HepG2 (cell line): ENCODE results near the gene BABAM2. TPM values are rescaled to one million over a fixed set of nuclear protein-coding genes. Genes with fewer than 3 reads are reported as not detected.

ENCODE experiments used
- ATAC-seq: fragments of 200-7000 bp; cut with Tn5 transposase; 3 replicates; pipeline ENCODE4 v1.9.1; 2020; ENCODE audit warnings: mild to moderate bottlenecking, moderate library complexity
- BruUV-seq: library from RNA; stranded (reverse); fragments of 400-500 nt; replicated peaks from 2 replicates; lab custom pipeline; 2021; lab: Mats Ljungman, UMichigan
- CTCF ChIA-PET: fragments of 300-600 bp; formaldehyde crosslinking; extraction: SDS; loops from one replicate; lab custom pipeline; 2021; ENCODE audit warnings: low total read pairs, inconsistent platforms, low intra/inter-chr PET ratio; lab: Yijun Ruan, JAX
- POLR2A ChIA-PET: fragments of 350-600 bp; sonication (Branson Sonifier 250); formaldehyde crosslinking; loops from one replicate; lab custom pipeline; 2020; ENCODE audit warnings: antibody characterized with exemption, inconsistent platforms; lab: Yijun Ruan, JAX
- DNase-seq: peaks from one replicate; pipeline ENCODE4 v3.0.0-alpha.2; 2015; ENCODE audit warnings: low spot score
- FAIRE-seq: peaks from 3 replicates; lab custom pipeline; 2011; peaks lifted over from hg19 to GRCh38; lab: Jason Lieb, UNC
- H2AFZ ChIP-seq: one replicate; pipeline ENCODE4 v1.6.1; 2011; ENCODE audit warnings: low read length, inconsistent platforms
- H3K27ac ChIP-seq: fragments of 300-600 bp; 3 replicates; pipeline ENCODE4 v1.8.0; 2011; ENCODE audit warnings: mixed run types, mild to moderate bottlenecking, mixed read lengths, low read length, inconsistent platforms; ENCODE audit not compliant: insufficient read depth; ENCODE audit errors: extremely low read length
- H3K27me3 ChIP-seq, 2 experiments: fragments of 200-600 bp in 1 of 2; 2 replicates in 1 of 2; 3 replicates in 1 of 2; pipeline versions ENCODE4 v1.6.0 to v1.8.0; 2011; ENCODE audit warnings: low read length in 2 of 2, mild to moderate bottlenecking in 2 of 2, moderate library complexity in 2 of 2, inconsistent platforms in 1 of 2; ENCODE audit not compliant: insufficient read depth in 2 of 2, control insufficient read depth in 1 of 2
- H3K36me3 ChIP-seq, 2 experiments: fragments of 200-600 bp in 1 of 2; replicated peaks in 1 of 2; 2 replicates in 1 of 2; 3 replicates in 1 of 2; pipeline versions ENCODE4 v1.5.1 to v1.8.0; 2011; ENCODE audit warnings: low read length in 2 of 2, inconsistent platforms in 1 of 2; ENCODE audit not compliant: insufficient read depth in 2 of 2, control insufficient read depth in 1 of 2
- H3K4me1 ChIP-seq: 2 replicates; pipeline ENCODE4 v1.5.1; 2012; ENCODE audit warnings: low read length, inconsistent platforms; ENCODE audit not compliant: insufficient read depth
- H3K4me2 ChIP-seq: 2 replicates; pipeline ENCODE4 v1.6.0; 2011; ENCODE audit warnings: low read depth, low read length, inconsistent platforms
- H3K4me3 ChIP-seq, 3 experiments: fragments of 200-600 bp in 1 of 3; sonication (generic), shearing (Covaris generic) in 1 of 3; replicated peaks in 1 of 3; 2 replicates each; pipeline ENCODE4 v1.5.1; 2011 to 2016; ENCODE audit warnings: low read length in 3 of 3, inconsistent platforms in 2 of 3, low read depth in 2 of 3, mild to moderate bottlenecking in 2 of 3, control low read depth in 1 of 3, mixed read lengths in 1 of 3; ENCODE audit not compliant: insufficient read depth in 1 of 3
- H3K79me2 ChIP-seq: one replicate; pipeline ENCODE4 v1.6.1; 2011; ENCODE audit warnings: low read length, inconsistent platforms; ENCODE audit not compliant: insufficient read depth
- H3K9ac ChIP-seq: 2 replicates; pipeline ENCODE4 v1.6.0; 2011; ENCODE audit warnings: mild to moderate bottlenecking, low read depth, low read length, inconsistent platforms; ENCODE audit not compliant: insufficient read depth
- H3K9me3 ChIP-seq: 2 replicates; pipeline ENCODE4 v1.5.1; 2012; ENCODE audit warnings: mild to moderate bottlenecking, low read length
- H4K20me1 ChIP-seq: 2 replicates; pipeline ENCODE4 v1.6.0; 2011; ENCODE audit warnings: inconsistent platforms, mild to moderate bottlenecking, low read length, moderate library complexity; ENCODE audit not compliant: insufficient read depth
- DMAP1 ChIP-seq: IDR thresholded peaks from 2 replicates; pipeline ENCODE4 v1.6.1; 2016
- EEA1 ChIP-seq: sonication (generic); formaldehyde crosslinking; IDR thresholded peaks from 2 replicates; pipeline ENCODE4 v1.5.1; 2020; ENCODE audit warnings: mild to moderate bottlenecking, missing genetic modification reagents, borderline replicate concordance
- ESRRA ChIP-seq: sonication (generic); formaldehyde crosslinking; IDR thresholded peaks from 2 replicates; pipeline ENCODE4 v1.5.1; 2020; ENCODE audit warnings: mild to moderate bottlenecking, low read depth, missing genetic modification reagents
- GABPB1 ChIP-seq: IDR thresholded peaks from 2 replicates; pipeline ENCODE4 v1.6.1; 2016; ENCODE audit warnings: mild to moderate bottlenecking, missing genetic modification reagents, moderate library complexity, missing compliant biosample characterization
- GRHL1 ChIP-seq: sonication (generic); formaldehyde crosslinking; conservative IDR thresholded peaks from 2 replicates; pipeline ENCODE4 v1.8.0; 2022; ENCODE audit warnings: missing genetic modification reagents
- SNAPC4 ChIP-seq: sonication (generic); formaldehyde crosslinking; IDR thresholded peaks from 2 replicates; pipeline ENCODE4 v1.4.0; 2020; ENCODE audit warnings: mild to moderate bottlenecking, missing genetic modification reagents
- ZBTB42 ChIP-seq: sonication (generic); formaldehyde crosslinking; IDR thresholded peaks from 2 replicates; pipeline ENCODE4 v1.5.0; 2020; ENCODE audit warnings: mild to moderate bottlenecking, missing genetic modification reagents
- ZFP41 ChIP-seq: sonication (generic); formaldehyde crosslinking; IDR thresholded peaks from 2 replicates; pipeline ENCODE4 v1.4.0; 2020; ENCODE audit warnings: mild to moderate bottlenecking, missing genetic modification reagents, borderline replicate concordance
- ZNF138 ChIP-seq: sonication (generic); formaldehyde crosslinking; IDR thresholded peaks from 2 replicates; pipeline ENCODE4 v1.5.0; 2020; ENCODE audit warnings: mild to moderate bottlenecking, low read depth, missing genetic modification reagents
- ZNF263 ChIP-seq: sonication (generic); formaldehyde crosslinking; IDR thresholded peaks from 2 replicates; pipeline ENCODE4 v1.4.0; 2020; ENCODE audit warnings: missing genetic modification reagents
- ZNF607 ChIP-seq: sonication (generic); formaldehyde crosslinking; IDR thresholded peaks from 2 replicates; pipeline ENCODE4 v1.5.1; 2020; ENCODE audit warnings: missing genetic modification reagents, mild to moderate bottlenecking, borderline replicate concordance
- WGBS: methylation state at CpG from one replicate; pipeline ENCODE4 v1.1.6; 2017; ENCODE audit warnings: low lambda C conversion rate; 5-methylcytosine and 5-hydroxymethylcytosine counted together
- in situ Hi-C: cut with HindIII; loops from 2 replicates; pipeline ENCODE4 v1.10.0; 2017; ENCODE audit warnings: low pct_unique_long_range_greater_than_20kb; ENCODE audit not compliant: extremely low pct_ligation_motif_present
- intact Hi-C: fragments of 100-400 bp; cut with micrococcal nuclease; formaldehyde crosslinking; loops from one replicate; pipeline ENCODE4 v1.10.0; 2022; ENCODE audit not compliant: unreplicated experiment
- polyA plus RNA-seq, 8 experiments: library from polyadenylated mRNA; depleted of rRNA in 3 of 8; stranded (reverse) in 7 of 8; unstranded in 1 of 8; fragments of >200 nt; fragmentation: Illumina TruSeq in 4 of 8; extraction: Trizol in 4 of 8; gene quantifications; 2 replicates each; pipeline versions ENCODE4 v1.2.1 to v1.2.3, GENCODE V29; 2011 to 2016; ENCODE audit warnings: low read depth in 4 of 8, missing spikeins in 1 of 8, mixed read lengths in 1 of 8; ENCODE audit not compliant: insufficient read depth in 1 of 8
- total RNA-seq, 5 experiments: library from RNA; depleted of rRNA; stranded (reverse); fragments of >200 nt; fragmentation: Illumina TruSeq; extraction: Trizol; gene quantifications; 2 replicates each; pipeline ENCODE4 v1.2.3, GENCODE V29; 2016; ENCODE audit warnings: low read depth in 1 of 5

Gene BABAM2
- total and polyA plus RNA-seq, 2 of the 13 experiments (the other 11 are each of a cell fraction or from before 2014, with no cell fraction given), result 24.9 to 28.0 TPM

GRCh38 chr2:28352104-28352503 is 461.6 kb downstream of the BABAM2 start (continued):
- TF ChIP-seq SNAPC4 (no peak), ZNF263 (0 out of 2 replicates have a peak, but pooled peaks have one; percentile 46)

- no peak overlapping the region for H2AFZ ChIP-seq
Measured at GRCh38 chr2:28352610-28353195, 462.2 kb downstream of the BABAM2 start.

More at GRCh38 chr2:28352610-28353195, 462.2 kb downstream of the BABAM2 start:
- CTCF ChIA-PET, result no interaction called here
- Histone ChIP-seq H3K4me3 (no peak overlapping the region), H3K4me1 (peaks cover 21% of the 10 kb centered on the region), H3K9me3 (no peaks in the 10 kb centered on the region), H3K27me3 (peaks cover 7 to 35% of the 10 kb centered on the region in 2 experiments), H4K20me1 (no peaks in the 10 kb centered on the region), H3K4me2 (no peak overlapping the region), H3K9ac (no peak overlapping the region), H3K36me3 (no peaks in the 10 kb centered on the region), H3K79me2 (no peaks in the 10 kb centered on the region), H3K27ac (no peak overlapping the region)
- TF ChIP-seq ZNF138 (no peak), EEA1 (no peak), ZNF607 (CRISPR knock-in tag) (no peak), ZBTB42 (CRISPR knock-in tag) (no peak), GRHL1 (CRISPR knock-in tag) (no peak), ESRRA (no peak), GABPB1 (CRISPR knock-in tag) (no peak), ZFP41 (no peak), DMAP1 (CRISPR knock-in tag) (no peak)
- BruUV-seq, result no TSS peak
- POLR2A ChIA-PET, result interaction anchor here (0.9 kb wide), 1 partner anchor 10 kb away, joined by 3 read pairs; no protein-coding TSS in a partner anchor
- 42% methylated on average over 16 of the region's 16 CpGs for WGBS
- FAIRE-seq (no peak), DNase-seq (no peak), ATAC-seq (no peak)
- in situ Hi-C loops (no loop called here), intact Hi-C loops (no loop called here)
